Suprapubic skin (tissue), 4 donors: ENCODE results near the gene SLC4A1AP. TPM values are rescaled to one million over a fixed set of nuclear protein-coding genes. Genes with fewer than 3 reads are reported as not detected.

Experiments used
- DNase-seq, 2 donors: peaks; one replicate each; pipeline ENCODE4 v3.0.0-alpha.2; 2019; ENCODE audit warnings: low spot score in 2 of 2
- H3K27ac ChIP-seq: fragments of 200-600 bp; sonication (generic); one replicate; pipeline ENCODE4 v1.5.1; 2019
- H3K27me3 ChIP-seq: fragments of 200-600 bp; sonication (generic); one replicate; pipeline ENCODE4 v1.5.1; 2019
- H3K36me3 ChIP-seq: fragments of 200-600 bp; sonication (generic); one replicate; pipeline ENCODE4 v1.5.1; 2019
- H3K4me1 ChIP-seq: fragments of 200-600 bp; sonication (generic); one replicate; pipeline ENCODE4 v1.5.1; 2019
- H3K4me3 ChIP-seq: fragments of 200-600 bp; sonication (generic); one replicate; pipeline ENCODE4 v1.5.1; 2019; ENCODE audit warnings: mild to moderate bottlenecking
- H3K9me3 ChIP-seq: fragments of 200-600 bp; sonication (generic); one replicate; pipeline ENCODE4 v1.5.1; 2019
- CTCF ChIP-seq, 2 donors: fragments of 200-600 bp in 1 of 2; fragments of 450-650 bp in 1 of 2; sonication (generic) in 1 of 2; IDR thresholded peaks; one replicate each; pipeline ENCODE4 v1.5.1; 2016 to 2019; ENCODE audit warnings: antibody characterized with exemption in 2 of 2, mild to moderate bottlenecking in 1 of 2, moderate library complexity in 1 of 2
- EP300 ChIP-seq: sonication (generic); formaldehyde crosslinking; IDR thresholded peaks from one replicate; pipeline ENCODE4 v1.6.1; 2017; ENCODE audit warnings: antibody characterized with exemption
- POLR2A ChIP-seq, 2 donors: fragments of 450-650 bp; IDR thresholded peaks; one replicate each; pipeline ENCODE4 v1.6.1; 2017; ENCODE audit warnings: antibody characterized with exemption in 2 of 2, mild to moderate bottlenecking in 2 of 2, moderate library complexity in 2 of 2
- POLR2AphosphoS5 ChIP-seq, 3 donors: sonication (generic); formaldehyde crosslinking; IDR thresholded peaks; one replicate each; pipeline ENCODE4 v1.6.1; 2017; ENCODE audit warnings: antibody characterized with exemption in 3 of 3
- WGBS: methylation state at CpG from one replicate; pipeline ENCODE4 v1.1.5; 2018; 5-methylcytosine and 5-hydroxymethylcytosine counted together
- total RNA-seq, 4 donors: library from RNA; depleted of rRNA; stranded (reverse); fragments of >200 nt; gene quantifications; one replicate each; pipeline ENCODE4 v1.1.0, GENCODE V29; 2016

SLC4A1AP gene
- total RNA-seq, 4 donors from 2014 or later = 15.1 to 25.3 (median 20.7) TPM

GRCh38 chr2:27634291-27634690 lies 29.4 kb upstream of the SLC4A1AP start:
- Histone ChIP-seq H3K4me1 (peaks cover 8% of the 10 kb centered on the region), H3K4me3 (no peak overlapping the region), H3K36me3 (peaks cover 81% of the 10 kb centered on the region), H3K9me3 (no peaks in the 10 kb centered on the region), H3K27ac (no peak overlapping the region), H3K27me3 (no peaks in the 10 kb centered on the region)
- TF ChIP-seq EP300 = no peak
- TF ChIP-seq POLR2AphosphoS5 (IDR thresholded peaks at IDR 0.05) = no peak
- no peak for TF ChIP-seq POLR2A (IDR thresholded peaks at IDR 0.05)
- TF ChIP-seq CTCF (IDR thresholded peaks at IDR 0.05) = no peak
- 96% methylated on average over 2 of the region's 2 CpGs for WGBS
- DNase-seq = no peak

DNA sequence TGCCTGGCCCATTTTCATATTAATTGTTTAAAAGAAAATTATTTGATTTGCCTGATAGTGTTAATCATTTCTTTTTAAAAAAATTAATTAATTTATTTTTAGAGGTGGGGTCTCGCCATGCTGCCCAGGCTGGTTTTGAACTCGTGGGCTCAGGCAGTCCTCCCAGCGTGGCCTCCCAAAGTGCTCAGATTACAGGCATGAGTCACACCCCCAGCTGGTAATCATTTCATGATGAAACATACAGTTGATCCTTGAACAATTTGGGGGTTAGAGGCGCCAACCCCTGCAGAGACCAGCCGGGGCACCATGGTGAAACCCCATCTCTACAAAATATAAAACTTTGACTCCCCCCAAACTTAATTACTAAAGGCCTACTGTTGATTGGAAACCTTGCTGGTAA lies 26.9 kb upstream of the SLC4A1AP start:
- no peak for TF ChIP-seq CTCF (IDR thresholded peaks at IDR 0.05)
- no peak for TF ChIP-seq EP300
- no peak for TF ChIP-seq POLR2AphosphoS5 (IDR thresholded peaks at IDR 0.05)
- TF ChIP-seq POLR2A (IDR thresholded peaks at IDR 0.05) = no peak

GRCh38 chr2:27638037-27638637 lies 25.6 kb upstream of the SLC4A1AP start:
- 88% methylated on average over 3 of the region's 3 CpGs for WGBS
- DNase-seq = no peak
- Histone ChIP-seq H3K4me3 (no peak overlapping the region), H3K27ac (no peak overlapping the region), H3K9me3 (no peaks in the 10 kb centered on the region), H3K36me3 (peaks cover 94% of the 10 kb centered on the region), H3K4me1 (no peaks in the 10 kb centered on the region), H3K27me3 (no peaks in the 10 kb centered on the region)
- TF ChIP-seq EP300 = no peak
- no peak for TF ChIP-seq POLR2A (IDR thresholded peaks at IDR 0.05)
- TF ChIP-seq CTCF (IDR thresholded peaks at IDR 0.05) = no peak
- TF ChIP-seq POLR2AphosphoS5 (IDR thresholded peaks at IDR 0.05) = no peak

More for the DNA sequence above, 26.9 kb upstream of the SLC4A1AP start:
- 92% methylated on average over 5 of the region's 5 CpGs for WGBS
- no peak overlapping the region for H3K4me3 ChIP-seq
- no peak overlapping the region for H3K27ac ChIP-seq
- H3K4me1 ChIP-seq = no peaks in the 10 kb centered on the region
- no peaks in the 10 kb centered on the region for H3K9me3 ChIP-seq
- DNase-seq = no peak
- H3K36me3 ChIP-seq = peaks cover 92% of the 10 kb centered on the region
- H3K27me3 ChIP-seq = no peaks in the 10 kb centered on the region

DNA sequence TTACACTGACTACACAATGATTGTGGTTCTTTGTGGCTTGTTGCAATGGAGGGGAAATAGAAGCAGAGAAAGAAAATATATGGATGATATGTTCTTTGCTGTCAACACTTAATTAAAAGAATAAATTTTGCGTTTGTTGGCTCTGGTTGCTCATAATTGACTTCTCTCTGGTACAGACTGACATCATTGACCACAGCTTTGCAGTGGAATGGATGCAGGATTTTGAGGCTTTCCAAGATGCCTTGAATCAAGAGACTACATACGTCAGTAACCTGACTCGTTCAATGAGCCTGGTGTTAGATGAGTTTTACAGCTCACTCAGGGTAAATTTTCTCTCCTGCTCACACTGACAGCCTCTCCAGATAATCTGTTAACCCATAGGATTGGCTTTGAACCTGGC lies 25.0 kb upstream of the SLC4A1AP start:
- Histone ChIP-seq H3K4me1 (no peaks in the 10 kb centered on the region), H3K27ac (no peak overlapping the region), H3K9me3 (no peaks in the 10 kb centered on the region), H3K36me3 (peaks cover 96% of the 10 kb centered on the region), H3K4me3 (no peak overlapping the region), H3K27me3 (no peaks in the 10 kb centered on the region)
- no peak for DNase-seq
- WGBS = 73% methylated on average over 3 of the region's 3 CpGs
- no peak for TF ChIP-seq EP300
- no peak for TF ChIP-seq CTCF (IDR thresholded peaks at IDR 0.05)
- TF ChIP-seq POLR2A (IDR thresholded peaks at IDR 0.05) = no peak
- TF ChIP-seq POLR2AphosphoS5 (IDR thresholded peaks at IDR 0.05) = no peak

GRCh38 chr2:27640722-27641245 lies 22.9 kb upstream of the SLC4A1AP start:
- Histone ChIP-seq H3K9me3 (no peaks in the 10 kb centered on the region), H3K4me1 (no peaks in the 10 kb centered on the region), H3K27ac (no peak overlapping the region), H3K36me3 (peaks cover 93% of the 10 kb centered on the region), H3K4me3 (no peak overlapping the region), H3K27me3 (no peaks in the 10 kb centered on the region)
- 83% methylated on average over 2 of the region's 2 CpGs for WGBS
- TF ChIP-seq EP300 (no peak), POLR2A (IDR thresholded peaks at IDR 0.05) (no peak), POLR2AphosphoS5 (IDR thresholded peaks at IDR 0.05) (no peak), CTCF (IDR thresholded peaks at IDR 0.05) (no peak)
- DNase-seq = no peak
